ENCODE data around the gene MTERF1. TPM values are rescaled to one million over a fixed set of nuclear protein-coding genes. Genes with fewer than 3 reads are reported as not detected.

MTERF1 gene
- total and polyA plus RNA-seq, 2 of the 13 experiments (the other 11 are each of a cell fraction or from before 2014, with no cell fraction given): 5.5 to 19.3 TPM

GRCh38 chr7:91898240-91898992, 17.9 kb upstream of the MTERF1 start:
- 40% methylated on average over 10 of the region's 10 CpGs for WGBS (ENCODE audit: low lambda C conversion rate)
- POLR2A ChIA-PET: no interaction called here
- Histone ChIP-seq H3K9ac (ENCODE audit: insufficient read depth, low read depth, low read length) (no peak overlapping the region), H3K36me3 (replicated peaks in 1 of 2; ENCODE audit: control insufficient read depth in 1 of 2, insufficient read depth in 2 of 2, low read length in 2 of 2) (no peaks in the 10 kb centered on the region), H3K4me3 (replicated peaks in 1 of 3; ENCODE audit: insufficient read depth in 1 of 3, low read depth in 2 of 3, low read length in 3 of 3) (no peak overlapping the region), H3K9me3 (ENCODE audit: low read length) (no peaks in the 10 kb centered on the region), H3K79me2 (ENCODE audit: insufficient read depth, low read length) (no peaks in the 10 kb centered on the region), H3K4me2 (ENCODE audit: low read depth, low read length) (no peak overlapping the region), H4K20me1 (ENCODE audit: insufficient read depth, low read length) (no peaks in the 10 kb centered on the region), H3K4me1 (ENCODE audit: insufficient read depth, low read length) (no peaks in the 10 kb centered on the region), H3K27me3 (ENCODE audit: control insufficient read depth in 1 of 2, insufficient read depth in 2 of 2, low read length in 2 of 2) (no peaks in the 10 kb centered on the region), H3K27ac (ENCODE audit: extremely low read length, insufficient read depth, low read length) (no peak overlapping the region), H2AFZ (ENCODE audit: low read length) (no peak overlapping the region)
- intact Hi-C loops (cut with micrococcal nuclease; ENCODE audit: unreplicated experiment): no loop called here
- BruUV-seq (replicated peaks): no TSS peak
- DNase-seq (ENCODE audit: low spot score): no peak
- in situ Hi-C loops (cut with HindIII; ENCODE audit: extremely low pct_ligation_motif_present, low pct_unique_long_range_greater_than_20kb): no loop called here
- TF ChIP-seq ZNF138 (CRISPR knock-in tag; IDR thresholded peaks at IDR 0.05; ENCODE audit: low read depth) (no peak), ZNF773 (CRISPR knock-in tag; IDR thresholded peaks at IDR 0.05; ENCODE audit: borderline replicate concordance) (no peak), GATA4 (IDR thresholded peaks at IDR 0.05; ENCODE audit: borderline replicate concordance, low read depth) (no peak), ZNF737 (CRISPR knock-in tag; IDR thresholded peaks at IDR 0.05; ENCODE audit: borderline replicate concordance) (no peak), ZNF512 (CRISPR knock-in tag; IDR thresholded peaks at IDR 0.05) (no peak)
- TF ChIP-seq, protein P1, sequence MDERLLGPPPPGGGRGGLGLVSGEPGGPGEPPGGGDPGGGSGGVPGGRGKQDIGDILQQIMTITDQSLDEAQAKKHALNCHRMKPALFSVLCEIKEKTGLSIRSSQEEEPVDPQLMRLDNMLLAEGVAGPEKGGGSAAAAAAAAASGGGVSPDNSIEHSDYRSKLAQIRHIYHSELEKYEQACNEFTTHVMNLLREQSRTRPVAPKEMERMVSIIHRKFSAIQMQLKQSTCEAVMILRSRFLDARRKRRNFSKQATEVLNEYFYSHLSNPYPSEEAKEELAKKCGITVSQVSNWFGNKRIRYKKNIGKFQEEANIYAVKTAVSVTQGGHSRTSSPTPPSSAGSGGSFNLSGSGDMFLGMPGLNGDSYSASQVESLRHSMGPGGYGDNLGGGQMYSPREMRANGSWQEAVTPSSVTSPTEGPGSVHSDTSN (CRISPR knock-in tag; IDR thresholded peaks at IDR 0.05): no peak
- ATAC-seq: no peak
- FAIRE-seq: no peak
- CTCF ChIA-PET (ENCODE audit: low intra/inter-chr PET ratio, low total read pairs): no interaction called here
